NCI-H146 treated with DMSO at 0.1 percent for 48 hours (cell line): ENCODE measurements around the gene CDKL2.

ENCODE experiments used
- DNase-seq: peaks from one replicate; lab custom pipeline; 2025; ENCODE audit not compliant: unreplicated experiment; lab: John Stamatoyannopoulos, UW

The CDKL2 gene

GRCh38 chr4:75643651-75644050, 13.3 kb upstream of the CDKL2 start:
- DNase-seq: no peak

GRCh38 chr4:75639124-75639695, 8.9 kb upstream of the CDKL2 start:
- no peak for DNase-seq

GRCh38 chr4:75637827-75638226, 7.5 kb upstream of the CDKL2 start:
- DNase-seq: no peak

GRCh38 chr4:75637176-75637575, 6.8 kb upstream of the CDKL2 start:
- no peak for DNase-seq

GRCh38 chr4:75634951-75635350, 4.6 kb upstream of the CDKL2 start:
- no peak for DNase-seq

- no peak for DNase-seq
Measured at GRCh38 chr4:75634281-75634680, 4.0 kb upstream of the CDKL2 start.

- no peak for DNase-seq
Measured at GRCh38 chr4:75633846-75634245, 3.5 kb upstream of the CDKL2 start.

- DNase-seq: no peak
Measured at GRCh38 chr4:75630937-75631329, 605 bp upstream of the CDKL2 start.

- no peak for DNase-seq
Measured at GRCh38 chr4:75629239-75629638, 1.1 kb downstream of the CDKL2 start.

GRCh38 chr4:75623026-75623425, 7.3 kb downstream of the CDKL2 start:
- DNase-seq: no peak

GRCh38 chr4:75621715-75622114, 8.6 kb downstream of the CDKL2 start:
- no peak for DNase-seq

GRCh38 chr4:75612306-75612705, 18.0 kb downstream of the CDKL2 start:
- no peak for DNase-seq

GRCh38 chr4:75605928-75606327, 24.4 kb downstream of the CDKL2 start:
- no peak for DNase-seq

GRCh38 chr4:75599647-75600046, 30.7 kb downstream of the CDKL2 start:
- no peak for DNase-seq

GRCh38 chr4:75598390-75598789, 31.9 kb downstream of the CDKL2 start:
- no peak for DNase-seq

- no peak for DNase-seq
Measured at GRCh38 chr4:75596061-75596460, 34.3 kb downstream of the CDKL2 start.

GRCh38 chr4:75593393-75593792, 36.9 kb downstream of the CDKL2 start:
- DNase-seq: no peak

GRCh38 chr4:75584067-75584466, 46.3 kb downstream of the CDKL2 start:
- DNase-seq: no peak

- no peak for DNase-seq
Measured at GRCh38 chr4:75567725-75568124, 62.6 kb downstream of the CDKL2 start.

- no peak for DNase-seq
Measured at GRCh38 chr4:75566911-75567310, 63.4 kb downstream of the CDKL2 start.

- DNase-seq: no peak
Measured at GRCh38 chr4:75565481-75565880, 64.8 kb downstream of the CDKL2 start.

- DNase-seq: no peak
Measured at GRCh38 chr4:75564023-75564422, 66.3 kb downstream of the CDKL2 start.

- no peak for DNase-seq
Measured at GRCh38 chr4:75561789-75562188, 68.5 kb downstream of the CDKL2 start.

GRCh38 chr4:75557696-75558095, 72.6 kb downstream of the CDKL2 start:
- DNase-seq: no peak
